ENCODE results near the gene TTC17. TPM values are rescaled to one million over a fixed set of nuclear protein-coding genes. Genes with fewer than 3 reads are reported as not detected.

The TTC17 gene
- total RNA-seq, 2 experiments from 2014 or later = 48.7 to 51.2 TPM

DNA sequence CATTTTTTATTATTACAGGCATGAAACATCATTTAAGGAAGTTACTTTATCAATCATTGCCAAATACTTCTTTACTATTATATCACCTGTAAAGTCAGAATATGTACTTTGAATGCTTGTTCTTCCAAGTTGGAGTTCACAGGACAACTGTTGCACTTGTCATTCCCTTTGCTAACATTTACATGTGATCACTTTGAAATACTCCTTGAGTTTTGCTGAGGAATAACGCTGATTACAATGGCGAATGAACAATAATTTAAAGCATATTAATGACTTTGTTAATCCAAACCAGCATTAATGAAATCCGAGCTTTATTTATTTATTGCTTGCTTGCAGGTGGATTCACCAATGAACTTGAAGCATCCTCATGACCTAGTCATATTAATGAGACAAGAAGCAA lies 20.2 kb downstream of the TTC17 start:
- ATAC-seq (no peak), DNase-seq (no peak)
- no peaks in the 10 kb centered on the region for H3K9me3 Mint-ChIP-seq
- no peaks in the 10 kb centered on the region for H3K27me3 Mint-ChIP-seq
- H3K36me3 Mint-ChIP-seq (ENCODE audit: low read depth) = peaks cover 10% of the 10 kb centered on the region
- TF ChIP-seq, protein P1, sequence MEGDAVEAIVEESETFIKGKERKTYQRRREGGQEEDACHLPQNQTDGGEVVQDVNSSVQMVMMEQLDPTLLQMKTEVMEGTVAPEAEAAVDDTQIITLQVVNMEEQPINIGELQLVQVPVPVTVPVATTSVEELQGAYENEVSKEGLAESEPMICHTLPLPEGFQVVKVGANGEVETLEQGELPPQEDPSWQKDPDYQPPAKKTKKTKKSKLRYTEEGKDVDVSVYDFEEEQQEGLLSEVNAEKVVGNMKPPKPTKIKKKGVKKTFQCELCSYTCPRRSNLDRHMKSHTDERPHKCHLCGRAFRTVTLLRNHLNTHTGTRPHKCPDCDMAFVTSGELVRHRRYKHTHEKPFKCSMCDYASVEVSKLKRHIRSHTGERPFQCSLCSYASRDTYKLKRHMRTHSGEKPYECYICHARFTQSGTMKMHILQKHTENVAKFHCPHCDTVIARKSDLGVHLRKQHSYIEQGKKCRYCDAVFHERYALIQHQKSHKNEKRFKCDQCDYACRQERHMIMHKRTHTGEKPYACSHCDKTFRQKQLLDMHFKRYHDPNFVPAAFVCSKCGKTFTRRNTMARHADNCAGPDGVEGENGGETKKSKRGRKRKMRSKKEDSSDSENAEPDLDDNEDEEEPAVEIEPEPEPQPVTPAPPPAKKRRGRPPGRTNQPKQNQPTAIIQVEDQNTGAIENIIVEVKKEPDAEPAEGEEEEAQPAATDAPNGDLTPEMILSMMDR (IDR thresholded peaks at IDR 0.05) = no peak
- H3K27ac Mint-ChIP-seq = no peak overlapping the region
- intact Hi-C loops (cut with micrococcal nuclease) = no loop called here
- H3K4me3 Mint-ChIP-seq = no peak overlapping the region
- CTCF ChIA-PET = interaction anchor here (1.0 to 1.7 kb wide), 5 partner anchors 9 to 190 kb away, joined by 3 to 4 read pairs (median 3); no protein-coding TSS in a partner anchor
- POLR2A ChIA-PET = interaction anchor here (1.4 kb wide), 1 partner anchor 19 kb away, joined by 3 read pairs; no protein-coding TSS in a partner anchor
- H3K4me1 Mint-ChIP-seq (ENCODE audit: low read depth) = peaks cover 18% of the 10 kb centered on the region

DNA sequence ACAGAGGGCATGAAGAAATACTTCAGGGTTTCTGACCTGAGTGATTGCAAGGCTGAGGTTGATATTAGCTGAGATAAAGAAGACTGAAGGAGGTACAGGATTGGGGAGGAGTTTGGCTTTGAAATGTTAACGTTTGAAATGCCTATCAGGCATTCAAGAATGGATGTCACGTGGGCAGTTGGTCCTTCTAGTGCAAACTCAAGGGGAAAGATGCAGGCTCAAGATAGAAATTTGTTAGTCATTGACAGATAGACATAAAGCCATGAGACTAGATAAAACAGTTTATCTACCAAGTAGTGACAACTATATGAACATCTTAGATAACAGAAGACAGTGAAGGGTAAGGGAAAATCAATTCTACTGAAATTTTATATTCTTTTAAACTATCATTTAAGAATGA lies 23.1 kb downstream of the TTC17 start:
- DNase-seq (no peak), ATAC-seq (no peak)
- ChIA-PET POLR2A (interaction anchor here (1.2 kb wide), 1 partner anchor 23 kb away, joined by 3 read pairs; the partner anchor contains the start of gene TTC17), CTCF (no interaction called here)
- TF ChIP-seq, protein P1 (IDR thresholded peaks at IDR 0.05) = no peak
- H3K36me3 Mint-ChIP-seq (ENCODE audit: low read depth) = peaks cover 13% of the 10 kb centered on the region
- no peaks in the 10 kb centered on the region for H3K27me3 Mint-ChIP-seq
- no peak overlapping the region for H3K4me3 Mint-ChIP-seq
- H3K4me1 Mint-ChIP-seq (ENCODE audit: low read depth) = peaks cover 5% of the 10 kb centered on the region
- intact Hi-C loops (cut with micrococcal nuclease) = no loop called here
- no peaks in the 10 kb centered on the region for H3K9me3 Mint-ChIP-seq
- no peak overlapping the region for H3K27ac Mint-ChIP-seq

DNA sequence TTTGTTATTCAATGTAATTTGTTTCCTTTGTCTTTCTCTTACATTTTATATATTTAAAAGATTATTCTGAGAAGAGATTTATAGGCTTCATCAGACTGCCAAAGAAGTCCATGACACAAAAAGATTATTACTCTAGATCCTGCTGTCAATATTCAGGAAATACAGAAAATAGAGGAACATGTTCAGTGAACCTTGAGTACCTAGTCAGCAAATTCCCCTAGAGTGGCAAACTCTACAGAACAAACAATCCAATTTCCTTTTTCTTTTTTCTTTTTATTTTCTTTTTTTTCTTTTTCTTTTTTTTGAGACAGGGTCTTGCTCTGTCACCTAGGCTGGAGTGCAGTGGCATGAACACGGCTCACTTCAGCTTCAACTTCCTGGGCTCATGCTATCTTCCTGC lies 23.9 kb downstream of the TTC17 start:
- no peaks in the 10 kb centered on the region for H3K27me3 Mint-ChIP-seq
- H3K4me3 Mint-ChIP-seq = no peak overlapping the region
- CTCF ChIA-PET = no interaction called here
- H3K4me1 Mint-ChIP-seq (ENCODE audit: low read depth) = peaks cover 3% of the 10 kb centered on the region
- ATAC-seq (no peak), DNase-seq (no peak)
- peaks cover 15% of the 10 kb centered on the region for H3K36me3 Mint-ChIP-seq (ENCODE audit: low read depth)
- intact Hi-C loops (cut with micrococcal nuclease) = no loop called here
- H3K9me3 Mint-ChIP-seq = no peaks in the 10 kb centered on the region
- POLR2A ChIA-PET = no interaction called here
- no peak overlapping the region for H3K27ac Mint-ChIP-seq
- TF ChIP-seq, protein P1 (IDR thresholded peaks at IDR 0.05) = no peak

DNA sequence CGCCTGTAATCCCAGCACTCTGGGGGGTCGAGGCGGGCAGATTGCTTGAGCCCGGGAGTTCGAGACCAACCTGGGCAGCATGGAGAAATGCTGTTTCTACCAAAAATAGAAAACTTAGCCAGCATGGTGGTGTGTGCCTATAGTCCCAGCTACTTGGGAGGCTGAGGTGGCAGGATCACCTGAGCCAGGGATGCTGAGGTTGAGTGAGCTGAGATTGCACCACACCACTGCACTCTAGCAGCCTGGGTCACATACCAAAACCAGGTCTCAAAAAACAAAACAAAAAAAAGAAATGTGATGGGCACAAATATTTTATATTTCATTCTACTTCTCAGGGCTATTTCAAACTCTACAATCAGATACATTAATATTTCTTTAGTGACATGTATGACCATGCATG lies 25.7 kb downstream of the TTC17 start:
- Mint-ChIP-seq H3K27ac (no peak overlapping the region), H3K36me3 (ENCODE audit: low read depth) (peaks cover 17% of the 10 kb centered on the region)
- POLR2A ChIA-PET = interaction anchor here (0.6 to 0.8 kb wide), 2 partner anchors 28 to 1336 kb away, joined by 3 read pairs; no protein-coding TSS in a partner anchor

GRCh38 chr11:43392713-43393112 lies 34.0 kb downstream of the TTC17 start:
- ChIA-PET POLR2A (no interaction called here), CTCF (no interaction called here)
- DNase-seq (peak; percentile 15), ATAC-seq (peak; percentile 77)
- TF ChIP-seq, protein P1 (IDR thresholded peaks at IDR 0.05) = no peak
- intact Hi-C loops (cut with micrococcal nuclease) = loop anchor here (10.0 kb wide), 1 partner anchor 78 kb away; the partner anchor contains the start of gene API5
- no peaks in the 10 kb centered on the region for H3K9me3 Mint-ChIP-seq
- peaks cover 30% of the 10 kb centered on the region for H3K4me1 Mint-ChIP-seq (ENCODE audit: low read depth)
- peaks cover 57% of the 10 kb centered on the region for H3K36me3 Mint-ChIP-seq (ENCODE audit: low read depth)
- H3K27ac Mint-ChIP-seq = peak overlapping the region; percentile 43
- no peak overlapping the region for H3K4me3 Mint-ChIP-seq
- H3K27me3 Mint-ChIP-seq = no peaks in the 10 kb centered on the region

More for the DNA sequence above, 25.7 kb downstream of the TTC17 start:
- Mint-ChIP-seq H3K9me3 (no peaks in the 10 kb centered on the region), H3K4me3 (no peak overlapping the region), H3K27me3 (no peaks in the 10 kb centered on the region), H3K4me1 (ENCODE audit: low read depth) (no peaks in the 10 kb centered on the region)
- CTCF ChIA-PET = no interaction called here
- ATAC-seq (no peak), DNase-seq (no peak)
- intact Hi-C loops (cut with micrococcal nuclease) = no loop called here
- TF ChIP-seq, protein P1 (IDR thresholded peaks at IDR 0.05) = no peak

All from activated CD8-positive, alpha-beta T cell treated with anti-CD3 and anti-CD28 coated beads for 36 hours (primary cell).